ENCODE data around the gene VEGFA. TPM values are rescaled to one million over a fixed set of nuclear protein-coding genes. Genes with fewer than 3 reads are reported as not detected.
"Not testable (repeated sequence)": the region's sequence is repeated elsewhere in the genome, so short reads cannot be mapped to it uniquely, and the experiment has no call there.

The VEGFA gene
- total and polyA plus RNA-seq, 5 donors, result 163 to 296 (median 246) TPM

GRCh38 chr6:43817192-43817591 lies 47.2 kb downstream of the VEGFA start:
- peak; percentile 79 to 81 for ATAC-seq
- Histone ChIP-seq H3K27me3 (ENCODE audit: control insufficient read depth, insufficient read depth) (no peaks in the 10 kb centered on the region), H3K4me1 (ENCODE audit: control insufficient read depth, insufficient read depth, low read length) (no peaks in the 10 kb centered on the region), H3K9me3 (ENCODE audit: control insufficient read depth, low read length) (no peaks in the 10 kb centered on the region), H3K27ac (ENCODE audit: low read length) (no peak overlapping the region), H3K4me3 (ENCODE audit: low read length) (no peak overlapping the region)
- peak in 2 of 3 donors; percentile 42 to 79 for DNase-seq
- 54% methylated on average over 4 of the region's 4 CpGs for WGBS
- intact Hi-C loops (cut with DNase I), result no loop called here

DNA sequence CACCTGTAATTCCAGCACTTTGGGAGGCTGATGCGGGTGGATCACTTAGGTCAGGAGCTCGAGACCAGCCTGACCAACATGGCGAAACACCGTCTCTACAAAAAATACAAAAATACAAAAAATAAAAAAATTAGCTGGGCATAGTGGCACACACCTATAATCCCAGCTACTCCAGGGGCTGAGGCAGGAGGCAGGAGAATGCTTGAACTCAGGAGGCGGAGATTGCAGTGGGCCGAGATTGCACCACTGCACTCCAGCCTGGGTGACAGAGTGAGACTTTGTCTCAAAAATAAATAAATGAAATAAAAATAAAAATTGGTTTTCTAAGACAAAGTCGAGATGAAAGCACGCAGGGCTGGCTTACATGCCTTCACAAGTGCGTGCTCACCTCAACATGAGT lies 49.0 kb downstream of the VEGFA start:
- ATAC-seq; H3K27ac ChIP-seq (ENCODE audit: low read length); H3K9me3 ChIP-seq (ENCODE audit: control insufficient read depth, low read length); H3K4me3 ChIP-seq (ENCODE audit: low read length); H3K4me1 ChIP-seq (ENCODE audit: control insufficient read depth, insufficient read depth, low read length); DNase-seq; intact Hi-C loops (cut with DNase I); H3K27me3 ChIP-seq (ENCODE audit: control insufficient read depth, insufficient read depth): not testable (repeated sequence)
- 92% methylated on average over 9 of the region's 9 CpGs for WGBS

DNA sequence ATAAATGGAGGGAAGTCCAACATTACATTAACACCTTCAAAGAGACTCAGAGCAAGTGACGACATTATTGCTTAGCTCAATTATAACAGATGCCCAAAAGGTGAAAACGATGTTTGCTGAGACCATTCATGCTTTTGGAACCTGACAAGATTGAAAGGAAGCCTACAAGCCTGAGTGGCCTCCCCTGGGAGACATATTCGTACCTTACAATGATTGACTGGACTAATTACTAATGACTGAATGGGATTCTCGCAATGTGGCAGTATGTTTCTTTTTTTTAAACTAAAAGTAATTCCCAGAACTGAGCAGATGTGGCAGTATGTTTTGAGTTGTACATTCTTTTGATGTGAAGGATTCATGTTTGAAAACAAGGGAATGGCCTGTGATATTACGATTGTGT lies 49.9 kb downstream of the VEGFA start:
- H3K9me3 ChIP-seq (ENCODE audit: control insufficient read depth, low read length), result no peaks in the 10 kb centered on the region
- intact Hi-C loops (cut with DNase I), result no loop called here
- no peaks in the 10 kb centered on the region for H3K27me3 ChIP-seq (ENCODE audit: control insufficient read depth, insufficient read depth)
- H3K4me1 ChIP-seq (ENCODE audit: control insufficient read depth, insufficient read depth, low read length), result no peaks in the 10 kb centered on the region
- no peak for ATAC-seq
- no peak for DNase-seq
- 69% methylated on average over 5 of the region's 5 CpGs for WGBS
- H3K4me3 ChIP-seq (ENCODE audit: low read length), result no peak overlapping the region
- H3K27ac ChIP-seq (ENCODE audit: low read length), result no peak overlapping the region

DNA sequence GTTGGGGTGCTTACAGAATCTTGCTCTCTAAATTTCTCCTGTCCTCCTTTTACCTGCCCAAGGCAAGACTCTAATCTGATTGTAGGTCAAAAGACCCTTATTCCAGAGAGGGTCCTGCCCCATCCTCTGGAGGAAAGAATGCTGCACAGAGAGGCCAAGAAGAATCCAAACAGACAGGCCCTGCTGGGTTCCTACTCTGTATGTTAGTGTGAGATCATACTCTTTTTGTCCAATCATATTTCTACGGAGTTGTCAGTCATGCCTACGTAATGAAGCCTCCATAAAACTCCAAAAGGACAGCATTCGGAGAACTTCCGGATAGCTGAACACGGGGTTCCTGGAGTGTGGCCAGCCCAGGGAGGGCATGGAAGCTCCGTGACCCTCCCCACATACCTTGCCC lies 50.5 kb downstream of the VEGFA start:
- no peaks in the 10 kb centered on the region for H3K9me3 ChIP-seq (ENCODE audit: control insufficient read depth, low read length)
- H3K4me3 ChIP-seq (ENCODE audit: low read length), result no peak overlapping the region
- no peak for ATAC-seq
- H3K27me3 ChIP-seq (ENCODE audit: control insufficient read depth, insufficient read depth), result no peaks in the 10 kb centered on the region
- intact Hi-C loops (cut with DNase I), result no loop called here
- H3K27ac ChIP-seq (ENCODE audit: low read length), result no peak overlapping the region
- DNase-seq, result no peak
- no peaks in the 10 kb centered on the region for H3K4me1 ChIP-seq (ENCODE audit: control insufficient read depth, insufficient read depth, low read length)
- 85% methylated on average over 6 of the region's 6 CpGs for WGBS

GRCh38 chr6:43821101-43821886 lies 51.3 kb downstream of the VEGFA start:
- DNase-seq, result no peak
- intact Hi-C loops (cut with DNase I), result no loop called here
- H3K9me3 ChIP-seq (ENCODE audit: control insufficient read depth, low read length), result no peaks in the 10 kb centered on the region

GRCh38 chr6:43823390-43823789 lies 53.4 kb downstream of the VEGFA start:
- no peak for ATAC-seq
- no peak overlapping the region for H3K27ac ChIP-seq (ENCODE audit: low read length)
- intact Hi-C loops (cut with DNase I), result no loop called here
- no peak for DNase-seq
- no peaks in the 10 kb centered on the region for H3K4me1 ChIP-seq (ENCODE audit: control insufficient read depth, insufficient read depth, low read length)
- H3K27me3 ChIP-seq (ENCODE audit: control insufficient read depth, insufficient read depth), result no peaks in the 10 kb centered on the region
- no peaks in the 10 kb centered on the region for H3K9me3 ChIP-seq (ENCODE audit: control insufficient read depth, low read length)
- WGBS, result 87% methylated on average over 9 of the region's 9 CpGs
- no peak overlapping the region for H3K4me3 ChIP-seq (ENCODE audit: low read length)

More at GRCh38 chr6:43821101-43821886, 51.3 kb downstream of the VEGFA start:
- Histone ChIP-seq H3K4me1 (ENCODE audit: control insufficient read depth, insufficient read depth, low read length) (no peaks in the 10 kb centered on the region), H3K4me3 (ENCODE audit: low read length) (no peak overlapping the region), H3K27ac (ENCODE audit: low read length) (no peak overlapping the region), H3K27me3 (ENCODE audit: control insufficient read depth, insufficient read depth) (no peaks in the 10 kb centered on the region)
- ATAC-seq, result no peak
- 70% methylated on average over 4 of the region's 4 CpGs for WGBS

- Histone ChIP-seq H3K27me3 (ENCODE audit: control insufficient read depth, insufficient read depth) (no peaks in the 10 kb centered on the region), H3K4me3 (ENCODE audit: low read length) (no peak overlapping the region), H3K9me3 (ENCODE audit: control insufficient read depth, low read length) (no peaks in the 10 kb centered on the region), H3K27ac (ENCODE audit: low read length) (no peak overlapping the region), H3K4me1 (ENCODE audit: control insufficient read depth, insufficient read depth, low read length) (no peaks in the 10 kb centered on the region)
- 46% methylated on average over 11 of the region's 11 CpGs for WGBS
- intact Hi-C loops (cut with DNase I), result no loop called here
- ATAC-seq (peak; percentile 49 to 52), DNase-seq (no peak)
These were observed 54.1 kb downstream of the VEGFA start for GRCh38 chr6:43823879-43824702.

GRCh38 chr6:43824703-43825064 lies 54.7 kb downstream of the VEGFA start:
- Histone ChIP-seq H3K4me3 (ENCODE audit: low read length) (no peak overlapping the region), H3K9me3 (ENCODE audit: control insufficient read depth, low read length) (no peaks in the 10 kb centered on the region), H3K4me1 (ENCODE audit: control insufficient read depth, insufficient read depth, low read length) (no peaks in the 10 kb centered on the region), H3K27me3 (ENCODE audit: control insufficient read depth, insufficient read depth) (no peaks in the 10 kb centered on the region), H3K27ac (ENCODE audit: low read length) (no peak overlapping the region)
- WGBS, result 52% methylated on average over 2 of the region's 2 CpGs
- intact Hi-C loops (cut with DNase I), result no loop called here
- ATAC-seq (no peak), DNase-seq (no peak)

DNA sequence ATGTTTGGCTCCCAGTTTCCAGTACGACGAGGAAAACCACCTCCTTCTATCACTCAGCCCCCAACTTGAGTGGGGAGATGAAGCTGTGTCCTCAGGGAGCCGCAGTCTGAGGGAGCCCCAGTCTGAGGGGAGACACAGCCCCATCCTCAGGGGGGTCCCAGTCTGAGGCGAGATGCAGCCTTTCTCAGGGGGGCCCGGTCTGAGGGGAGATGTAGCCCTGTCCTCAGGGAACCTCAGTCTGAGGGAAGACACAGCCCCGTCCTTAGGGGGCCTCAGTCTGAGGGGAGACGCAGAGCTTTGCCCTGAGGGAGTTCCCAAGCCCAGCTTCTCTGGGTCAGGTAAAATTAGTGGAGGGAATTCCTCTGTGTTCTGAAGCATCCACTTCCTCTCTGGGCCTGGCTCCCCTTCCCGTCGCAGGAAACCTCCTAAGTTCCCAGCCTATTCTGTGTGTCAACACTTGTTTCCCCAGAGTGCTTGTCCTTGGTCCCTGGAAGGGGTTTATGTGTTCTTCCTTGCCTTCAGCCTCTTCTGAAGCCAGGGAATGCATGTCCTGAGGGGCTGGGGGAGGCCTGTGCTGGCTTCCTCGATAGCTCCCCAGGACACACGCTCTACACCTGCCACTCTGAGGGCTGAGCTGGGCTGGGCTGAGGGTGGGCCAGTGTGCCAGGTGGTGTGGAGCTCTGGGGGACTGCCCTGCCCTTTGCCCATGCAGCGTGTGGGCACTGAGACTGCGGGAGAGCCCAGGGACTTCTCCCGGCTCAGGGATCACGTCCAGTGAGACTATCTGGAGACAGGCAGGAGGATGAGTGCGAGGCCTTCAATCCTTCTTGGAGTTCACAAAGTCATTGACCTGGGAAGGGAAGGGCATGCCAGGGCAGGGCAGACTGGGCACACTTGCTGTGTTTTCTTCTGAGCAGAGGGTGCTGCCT lies 55.4 kb downstream of the VEGFA start:
- no peaks in the 10 kb centered on the region for H3K27me3 ChIP-seq (ENCODE audit: control insufficient read depth, insufficient read depth)
- DNase-seq (no peak), ATAC-seq (no peak)
- no peak overlapping the region for H3K4me3 ChIP-seq (ENCODE audit: low read length)
- no peaks in the 10 kb centered on the region for H3K4me1 ChIP-seq (ENCODE audit: control insufficient read depth, insufficient read depth, low read length)
- intact Hi-C loops (cut with DNase I), result no loop called here
- no peaks in the 10 kb centered on the region for H3K9me3 ChIP-seq (ENCODE audit: control insufficient read depth, low read length)
- WGBS, result 75% methylated on average over 16 of the region's 16 CpGs
- no peak overlapping the region for H3K27ac ChIP-seq (ENCODE audit: low read length)

DNA sequence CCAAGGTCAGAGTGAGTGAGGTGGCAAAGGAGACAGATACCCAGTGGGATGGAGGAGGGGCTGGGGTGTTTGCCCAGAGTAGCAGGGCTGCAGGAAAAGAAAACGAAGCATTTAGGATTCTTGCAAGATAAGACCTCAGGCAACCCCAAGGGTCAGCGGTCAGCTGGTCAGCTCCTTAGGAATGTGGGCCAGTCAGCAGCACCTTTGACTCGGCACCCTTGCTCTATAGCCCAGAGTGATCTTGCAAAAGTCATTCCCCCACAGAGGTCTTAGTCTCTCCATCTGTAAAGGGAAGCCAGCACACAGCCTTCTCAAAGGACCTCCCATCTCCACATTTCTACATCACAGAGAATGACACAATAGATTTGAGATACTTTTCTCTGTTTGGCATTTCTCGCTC lies 56.7 kb downstream of the VEGFA start:
- no peaks in the 10 kb centered on the region for H3K27me3 ChIP-seq (ENCODE audit: control insufficient read depth, insufficient read depth)

More for the DNA sequence above, 56.7 kb downstream of the VEGFA start:
- no peaks in the 10 kb centered on the region for H3K4me1 ChIP-seq (ENCODE audit: control insufficient read depth, insufficient read depth, low read length)
- intact Hi-C loops (cut with DNase I), result no loop called here
- no peak overlapping the region for H3K4me3 ChIP-seq (ENCODE audit: low read length)
- ATAC-seq (no peak), DNase-seq (no peak)
- no peaks in the 10 kb centered on the region for H3K9me3 ChIP-seq (ENCODE audit: control insufficient read depth, low read length)
- WGBS, result 77% methylated on average over 4 of the region's 4 CpGs
- no peak overlapping the region for H3K27ac ChIP-seq (ENCODE audit: low read length)

Data from right cardiac atrium (tissue), 5 donors.